Neural cell (in vitro differentiated cells): Measurements from ENCODE around the gene LDAF1. TPM values are rescaled to one million over a fixed set of nuclear protein-coding genes. Genes with fewer than 3 reads are reported as not detected.

Experiments
- H2AFZ ChIP-seq: fragments of 200-600, 300-800 bp; sonication (generic), shearing (Covaris generic); 2 replicates; pipeline ENCODE4 v1.6.0; 2014; ENCODE audit warnings: low read depth, mild to moderate bottlenecking, antibody characterized with exemption, low read length, moderate library complexity
- H3F3A ChIP-seq: fragments of 200-600 bp; shearing (Covaris generic); 2 replicates; pipeline ENCODE4 v1.6.1; 2016; ENCODE audit warnings: mild to moderate bottlenecking, moderate library complexity, mixed read lengths, antibody characterized with exemption, low read length; ENCODE audit not compliant: insufficient read depth, poor library complexity, severe bottlenecking
- H3K27ac ChIP-seq: fragments of 200-600, 300-800 bp; sonication (generic), shearing (Covaris generic); 2 replicates; pipeline ENCODE4 v1.5.1; 2014; ENCODE audit warnings: mild to moderate bottlenecking, low read length, moderate library complexity
- H3K27me3 ChIP-seq: fragments of 300-800, 200-600 bp; sonication (generic), shearing (Covaris generic); 2 replicates; pipeline ENCODE4 v1.6.0; 2014; ENCODE audit warnings: mild to moderate bottlenecking, low read depth, low read length, moderate library complexity; ENCODE audit not compliant: insufficient read depth
- H3K36me3 ChIP-seq: fragments of 300-800, 200-600 bp; sonication (generic), shearing (Covaris generic); 2 replicates; pipeline ENCODE4 v1.5.1; 2014; ENCODE audit warnings: mild to moderate bottlenecking, antibody characterized with exemption, low read length, moderate library complexity; ENCODE audit not compliant: insufficient read depth
- H3K4me2 ChIP-seq: fragments of 300-800, 200-600 bp; sonication (generic), shearing (Covaris generic); 2 replicates; pipeline ENCODE4 v1.6.0; 2014; ENCODE audit warnings: mild to moderate bottlenecking, low read length
- H3K4me3 ChIP-seq: fragments of 300-800, 200-600 bp; sonication (generic), shearing (Covaris generic); 2 replicates; pipeline ENCODE4 v1.5.1; 2014; ENCODE audit warnings: mild to moderate bottlenecking, low read length, moderate library complexity
- H3K79me2 ChIP-seq: fragments of 200-600 bp; shearing (Covaris generic); replicated peaks from 2 replicates; pipeline ENCODE4 v1.6.0; 2014; ENCODE audit warnings: mild to moderate bottlenecking, low read length, moderate library complexity; ENCODE audit not compliant: insufficient read depth
- H3K9ac ChIP-seq: fragments of 300-800, 200-600 bp; sonication (generic), shearing (Covaris generic); 2 replicates; pipeline ENCODE4 v1.6.1; 2016; ENCODE audit warnings: mild to moderate bottlenecking, low read length, mixed read lengths
- H3K9me2 ChIP-seq: fragments of 200-600 bp; shearing (Covaris generic); 2 replicates; pipeline ENCODE4 v1.6.1; 2016; ENCODE audit warnings: mild to moderate bottlenecking, low read length, mixed read lengths; ENCODE audit not compliant: insufficient read depth
- H3K9me3 ChIP-seq: fragments of 200-600, 300-800 bp; sonication (generic), shearing (Covaris generic); 2 replicates; pipeline ENCODE4 v1.6.1; 2016; ENCODE audit warnings: mild to moderate bottlenecking, mixed run types, low read length, moderate library complexity, mixed read lengths
- H4K20me1 ChIP-seq: fragments of 200-600 bp; shearing (Covaris generic); 2 replicates; pipeline ENCODE4 v1.6.1; 2016; ENCODE audit warnings: mild to moderate bottlenecking, mixed run types; ENCODE audit not compliant: insufficient read depth
- EP300 ChIP-seq: fragments of 450-650 bp; conservative IDR thresholded peaks from 2 replicates; pipeline ENCODE4 v1.6.1; 2014; ENCODE audit warnings: antibody characterized with exemption, mild to moderate bottlenecking, moderate library complexity; ENCODE audit not compliant: poor library complexity, severe bottlenecking
- EZH2 ChIP-seq: fragments of 200-600, 300-800 bp; shearing (Covaris generic), sonication (generic); IDR thresholded peaks from 2 replicates; pipeline ENCODE4 v1.6.1; 2014; ENCODE audit warnings: antibody characterized with exemption, low read length, borderline replicate concordance, mild to moderate bottlenecking; ENCODE audit not compliant: insufficient read depth, poor library complexity, severe bottlenecking
- MXI1 ChIP-seq: fragments of 450-650 bp; conservative IDR thresholded peaks from 2 replicates; pipeline ENCODE4 v1.6.1; 2014; ENCODE audit warnings: antibody characterized with exemption, mild to moderate bottlenecking; ENCODE audit not compliant: poor library complexity, severe bottlenecking
- POLR2AphosphoS5 ChIP-seq: IDR thresholded peaks from 2 replicates; pipeline ENCODE4 v1.6.1; 2012
- RAD21 ChIP-seq: fragments of 450-650 bp; conservative IDR thresholded peaks from 2 replicates; pipeline ENCODE4 v1.6.1; 2014; ENCODE audit warnings: antibody characterized with exemption, mild to moderate bottlenecking, moderate library complexity
- SMC3 ChIP-seq: fragments of 450-650 bp; conservative IDR thresholded peaks from 2 replicates; pipeline ENCODE4 v1.6.1; 2014; ENCODE audit warnings: antibody characterized with exemption, mild to moderate bottlenecking, moderate library complexity; ENCODE audit not compliant: poor library complexity
- TAF1 ChIP-seq: IDR thresholded peaks from 2 replicates; pipeline ENCODE4 v1.6.1; 2012; ENCODE audit warnings: low read depth
- polyA plus RNA-seq: library from polyadenylated mRNA; depleted of rRNA; stranded (reverse); fragments of >200 nt; gene quantifications from 2 replicates; pipeline ENCODE4 v1.2.3, GENCODE V29; 2014
- TF ChIP-seq, protein P1 (sequence below): IDR thresholded peaks from 2 replicates; pipeline ENCODE4 v1.6.1; 2012; ENCODE audit warnings: borderline replicate concordance
- TF ChIP-seq, protein P2 (sequence below): fragments of 450-650 bp; IDR thresholded peaks from 2 replicates; pipeline ENCODE4 v1.5.1; 2014; ENCODE audit warnings: antibody characterized with exemption, mild to moderate bottlenecking, moderate library complexity; ENCODE audit not compliant: poor library complexity, severe bottlenecking

LDAF1 gene
- polyA plus RNA-seq, 1 donor from 2014 or later: 10.8 TPM

DNA sequence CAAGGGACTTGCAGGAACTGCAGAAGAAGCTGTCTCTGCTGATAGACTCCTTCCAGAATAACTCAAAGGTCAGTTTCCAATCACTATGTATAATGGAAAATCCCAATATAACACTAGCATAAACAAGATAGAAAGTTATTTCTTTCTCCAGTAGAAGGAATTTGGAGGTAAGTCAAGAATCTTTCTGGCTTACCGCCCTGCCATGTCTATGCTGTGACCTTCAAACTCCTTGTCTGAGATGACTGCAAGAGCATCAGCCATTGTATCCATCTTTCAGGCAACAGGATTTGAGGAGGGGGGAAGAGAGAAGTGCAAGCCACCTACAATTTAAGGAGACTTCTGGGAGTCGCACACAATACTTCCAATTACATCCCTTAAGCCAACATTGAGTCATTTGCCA, 2.7 kb downstream of the LDAF1 start:
- TF ChIP-seq POLR2AphosphoS5 (no peak), RAD21 (no peak), SMC3 (no peak), TAF1 (no peak), EZH2 (no peak), MXI1 (no peak), EP300 (no peak)
- TF ChIP-seq, protein P1, sequence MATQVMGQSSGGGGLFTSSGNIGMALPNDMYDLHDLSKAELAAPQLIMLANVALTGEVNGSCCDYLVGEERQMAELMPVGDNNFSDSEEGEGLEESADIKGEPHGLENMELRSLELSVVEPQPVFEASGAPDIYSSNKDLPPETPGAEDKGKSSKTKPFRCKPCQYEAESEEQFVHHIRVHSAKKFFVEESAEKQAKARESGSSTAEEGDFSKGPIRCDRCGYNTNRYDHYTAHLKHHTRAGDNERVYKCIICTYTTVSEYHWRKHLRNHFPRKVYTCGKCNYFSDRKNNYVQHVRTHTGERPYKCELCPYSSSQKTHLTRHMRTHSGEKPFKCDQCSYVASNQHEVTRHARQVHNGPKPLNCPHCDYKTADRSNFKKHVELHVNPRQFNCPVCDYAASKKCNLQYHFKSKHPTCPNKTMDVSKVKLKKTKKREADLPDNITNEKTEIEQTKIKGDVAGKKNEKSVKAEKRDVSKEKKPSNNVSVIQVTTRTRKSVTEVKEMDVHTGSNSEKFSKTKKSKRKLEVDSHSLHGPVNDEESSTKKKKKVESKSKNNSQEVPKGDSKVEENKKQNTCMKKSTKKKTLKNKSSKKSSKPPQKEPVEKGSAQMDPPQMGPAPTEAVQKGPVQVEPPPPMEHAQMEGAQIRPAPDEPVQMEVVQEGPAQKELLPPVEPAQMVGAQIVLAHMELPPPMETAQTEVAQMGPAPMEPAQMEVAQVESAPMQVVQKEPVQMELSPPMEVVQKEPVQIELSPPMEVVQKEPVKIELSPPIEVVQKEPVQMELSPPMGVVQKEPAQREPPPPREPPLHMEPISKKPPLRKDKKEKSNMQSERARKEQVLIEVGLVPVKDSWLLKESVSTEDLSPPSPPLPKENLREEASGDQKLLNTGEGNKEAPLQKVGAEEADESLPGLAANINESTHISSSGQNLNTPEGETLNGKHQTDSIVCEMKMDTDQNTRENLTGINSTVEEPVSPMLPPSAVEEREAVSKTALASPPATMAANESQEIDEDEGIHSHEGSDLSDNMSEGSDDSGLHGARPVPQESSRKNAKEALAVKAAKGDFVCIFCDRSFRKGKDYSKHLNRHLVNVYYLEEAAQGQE: no peak
- TF ChIP-seq, protein P2, sequence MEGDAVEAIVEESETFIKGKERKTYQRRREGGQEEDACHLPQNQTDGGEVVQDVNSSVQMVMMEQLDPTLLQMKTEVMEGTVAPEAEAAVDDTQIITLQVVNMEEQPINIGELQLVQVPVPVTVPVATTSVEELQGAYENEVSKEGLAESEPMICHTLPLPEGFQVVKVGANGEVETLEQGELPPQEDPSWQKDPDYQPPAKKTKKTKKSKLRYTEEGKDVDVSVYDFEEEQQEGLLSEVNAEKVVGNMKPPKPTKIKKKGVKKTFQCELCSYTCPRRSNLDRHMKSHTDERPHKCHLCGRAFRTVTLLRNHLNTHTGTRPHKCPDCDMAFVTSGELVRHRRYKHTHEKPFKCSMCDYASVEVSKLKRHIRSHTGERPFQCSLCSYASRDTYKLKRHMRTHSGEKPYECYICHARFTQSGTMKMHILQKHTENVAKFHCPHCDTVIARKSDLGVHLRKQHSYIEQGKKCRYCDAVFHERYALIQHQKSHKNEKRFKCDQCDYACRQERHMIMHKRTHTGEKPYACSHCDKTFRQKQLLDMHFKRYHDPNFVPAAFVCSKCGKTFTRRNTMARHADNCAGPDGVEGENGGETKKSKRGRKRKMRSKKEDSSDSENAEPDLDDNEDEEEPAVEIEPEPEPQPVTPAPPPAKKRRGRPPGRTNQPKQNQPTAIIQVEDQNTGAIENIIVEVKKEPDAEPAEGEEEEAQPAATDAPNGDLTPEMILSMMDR: no peak
- no peak overlapping the region for H3K4me2 ChIP-seq
- no peaks in the 10 kb centered on the region for H4K20me1 ChIP-seq
- H3F3A ChIP-seq: no peaks in the 10 kb centered on the region
- H3K27ac ChIP-seq: no peak overlapping the region
- no peaks in the 10 kb centered on the region for H3K9me3 ChIP-seq
- no peak overlapping the region for H3K9ac ChIP-seq
- peaks cover 10% of the 10 kb centered on the region for H3K27me3 ChIP-seq
- no peak overlapping the region for H3K4me3 ChIP-seq
- no peaks in the 10 kb centered on the region for H3K36me3 ChIP-seq
- H2AFZ ChIP-seq: no peak overlapping the region
- no peaks in the 10 kb centered on the region for H3K79me2 ChIP-seq
- no peaks in the 10 kb centered on the region for H3K9me2 ChIP-seq

DNA sequence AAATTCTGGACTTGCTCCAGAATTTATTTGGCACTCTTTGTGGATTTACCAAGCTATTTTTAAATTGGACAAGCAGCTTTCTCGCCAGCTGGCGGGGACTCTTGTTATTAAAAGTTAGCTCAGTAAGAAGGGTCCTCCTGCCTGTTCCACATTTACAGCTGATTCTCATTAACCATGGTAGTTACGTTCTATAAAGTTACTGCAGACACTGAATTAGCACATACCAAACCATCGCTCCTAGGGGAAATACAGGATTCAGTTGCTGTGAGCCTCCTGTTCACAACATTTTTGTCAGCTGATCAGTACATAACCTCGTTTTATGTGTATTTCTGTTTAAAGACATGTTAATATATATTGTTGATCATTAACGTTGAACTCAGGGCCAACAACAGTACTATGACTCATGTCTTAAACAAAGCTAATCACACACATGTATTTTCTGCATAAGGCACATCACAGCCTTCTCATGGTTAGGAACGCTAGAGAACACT, 4.2 kb downstream of the LDAF1 start:
- Histone ChIP-seq H3K4me2 (no peak overlapping the region), H3K79me2 (no peaks in the 10 kb centered on the region), H2AFZ (no peak overlapping the region), H3K9me2 (no peaks in the 10 kb centered on the region), H3F3A (no peaks in the 10 kb centered on the region), H3K27me3 (peaks cover 10% of the 10 kb centered on the region), H3K4me3 (no peak overlapping the region), H3K9me3 (no peaks in the 10 kb centered on the region), H3K27ac (no peak overlapping the region), H3K36me3 (no peaks in the 10 kb centered on the region), H3K9ac (no peak overlapping the region), H4K20me1 (no peaks in the 10 kb centered on the region)
- TF ChIP-seq SMC3 (no peak), EZH2 (no peak), EP300 (no peak), MXI1 (no peak), POLR2AphosphoS5 (no peak), RAD21 (no peak), TAF1 (no peak)
- TF ChIP-seq, protein P1: no peak
- TF ChIP-seq, protein P2: no peak
